Measurements from ENCODE around the gene MAML3. TPM values are rescaled to one million over a fixed set of nuclear protein-coding genes. Genes with fewer than 3 reads are reported as not detected.

Gene MAML3
- total RNA-seq, 2 experiments from 2014 or later: 2.0 to 2.4 TPM

DNA sequence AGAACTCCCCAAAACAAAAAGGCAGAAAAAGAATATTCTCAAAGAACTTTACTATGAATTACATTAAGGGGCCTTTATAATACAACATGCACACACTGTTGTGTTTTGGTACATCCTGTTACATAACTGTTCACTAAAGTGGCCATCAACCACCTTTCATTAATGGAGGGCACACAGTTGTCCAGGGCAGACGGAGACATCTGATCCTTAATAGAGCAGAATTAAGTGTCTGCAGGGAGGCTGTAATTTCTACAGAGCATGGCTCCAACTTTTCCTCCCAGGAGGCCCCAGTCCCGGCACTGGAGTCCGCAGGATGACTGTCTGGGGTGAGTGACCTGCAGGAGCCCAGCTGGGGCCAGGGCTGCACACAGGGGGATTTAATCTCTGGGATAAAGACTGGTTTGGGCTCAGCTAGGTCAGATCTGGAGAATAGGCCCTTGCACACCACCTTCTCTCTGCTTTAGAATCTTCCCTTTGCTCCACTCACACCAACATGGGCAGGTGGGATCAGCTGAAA lies 233.4 kb downstream of the MAML3 start:
- Mint-ChIP-seq H3K27ac (no peak overlapping the region), H3K4me1 (ENCODE audit: low read depth) (no peaks in the 10 kb centered on the region), H3K27me3 (no peaks in the 10 kb centered on the region), H3K4me3 (no peak overlapping the region), H3K9me3 (no peaks in the 10 kb centered on the region), H3K36me3 (ENCODE audit: low read depth) (no peaks in the 10 kb centered on the region)
- ChIA-PET POLR2A (no interaction called here), CTCF (no interaction called here)
- ATAC-seq (no peak), DNase-seq (no peak)
- TF ChIP-seq, protein P1, sequence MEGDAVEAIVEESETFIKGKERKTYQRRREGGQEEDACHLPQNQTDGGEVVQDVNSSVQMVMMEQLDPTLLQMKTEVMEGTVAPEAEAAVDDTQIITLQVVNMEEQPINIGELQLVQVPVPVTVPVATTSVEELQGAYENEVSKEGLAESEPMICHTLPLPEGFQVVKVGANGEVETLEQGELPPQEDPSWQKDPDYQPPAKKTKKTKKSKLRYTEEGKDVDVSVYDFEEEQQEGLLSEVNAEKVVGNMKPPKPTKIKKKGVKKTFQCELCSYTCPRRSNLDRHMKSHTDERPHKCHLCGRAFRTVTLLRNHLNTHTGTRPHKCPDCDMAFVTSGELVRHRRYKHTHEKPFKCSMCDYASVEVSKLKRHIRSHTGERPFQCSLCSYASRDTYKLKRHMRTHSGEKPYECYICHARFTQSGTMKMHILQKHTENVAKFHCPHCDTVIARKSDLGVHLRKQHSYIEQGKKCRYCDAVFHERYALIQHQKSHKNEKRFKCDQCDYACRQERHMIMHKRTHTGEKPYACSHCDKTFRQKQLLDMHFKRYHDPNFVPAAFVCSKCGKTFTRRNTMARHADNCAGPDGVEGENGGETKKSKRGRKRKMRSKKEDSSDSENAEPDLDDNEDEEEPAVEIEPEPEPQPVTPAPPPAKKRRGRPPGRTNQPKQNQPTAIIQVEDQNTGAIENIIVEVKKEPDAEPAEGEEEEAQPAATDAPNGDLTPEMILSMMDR (IDR thresholded peaks at IDR 0.05): no peak
- intact Hi-C loops (cut with micrococcal nuclease): no loop called here

DNA sequence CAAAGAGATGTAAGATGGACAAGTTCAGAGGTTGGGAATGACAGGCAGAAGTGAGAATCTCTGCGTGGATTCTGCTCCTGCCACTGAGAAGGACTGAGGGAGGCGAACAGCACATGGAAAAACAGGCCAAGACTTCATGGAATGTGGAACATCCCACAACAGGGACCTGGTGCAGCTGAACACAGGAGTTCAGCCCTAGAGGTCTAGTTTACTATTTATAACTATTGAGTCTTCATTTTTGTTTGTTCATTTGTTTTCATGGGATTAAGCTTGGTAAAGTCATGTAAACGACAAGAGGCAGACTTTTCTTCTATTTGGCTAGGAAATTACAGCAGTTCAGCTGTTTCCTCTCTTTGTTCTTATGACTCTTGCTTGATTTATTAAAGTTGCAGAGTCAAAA lies 234.5 kb downstream of the MAML3 start:
- POLR2A ChIA-PET: no interaction called here
- Mint-ChIP-seq H3K36me3 (ENCODE audit: low read depth) (no peaks in the 10 kb centered on the region), H3K27ac (no peak overlapping the region), H3K4me1 (ENCODE audit: low read depth) (no peaks in the 10 kb centered on the region), H3K9me3 (no peaks in the 10 kb centered on the region), H3K4me3 (no peak overlapping the region), H3K27me3 (no peaks in the 10 kb centered on the region)
- CTCF ChIA-PET: interaction anchor here (1.1 kb wide), 1 partner anchor 130 kb away, joined by 3 read pairs; no protein-coding TSS in a partner anchor
- DNase-seq: no peak
- ATAC-seq: no peak
- TF ChIP-seq, protein P1 (IDR thresholded peaks at IDR 0.05): no peak
- intact Hi-C loops (cut with micrococcal nuclease): no loop called here

DNA sequence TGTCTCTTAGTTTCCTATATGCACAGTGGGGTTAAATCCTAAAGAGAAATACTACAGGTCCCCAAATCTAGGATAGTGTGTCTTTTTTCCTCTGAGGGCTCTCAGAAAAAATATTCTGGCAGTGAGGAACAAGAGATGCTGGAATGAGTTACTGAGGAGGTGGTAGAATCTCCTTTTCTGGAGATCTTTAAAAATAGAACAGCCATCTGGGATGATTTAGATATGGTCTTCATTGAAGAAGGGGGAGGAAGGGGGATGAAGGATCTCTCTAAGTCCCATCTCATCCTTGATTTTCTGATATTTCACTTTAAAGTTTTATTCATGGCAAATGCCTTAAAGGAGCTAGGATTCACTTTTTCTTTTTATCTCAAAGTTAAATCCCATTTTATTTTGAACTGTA lies 235.0 kb downstream of the MAML3 start:
- H3K4me1 Mint-ChIP-seq (ENCODE audit: low read depth): no peaks in the 10 kb centered on the region
- ATAC-seq (no peak), DNase-seq (no peak)
- H3K9me3 Mint-ChIP-seq: no peaks in the 10 kb centered on the region
- intact Hi-C loops (cut with micrococcal nuclease): no loop called here
- no peaks in the 10 kb centered on the region for H3K36me3 Mint-ChIP-seq (ENCODE audit: low read depth)
- CTCF ChIA-PET: interaction anchor here (1.1 kb wide), 1 partner anchor 131 kb away, joined by 3 read pairs; no protein-coding TSS in a partner anchor
- POLR2A ChIA-PET: no interaction called here
- no peak overlapping the region for H3K27ac Mint-ChIP-seq
- H3K27me3 Mint-ChIP-seq: no peaks in the 10 kb centered on the region
- TF ChIP-seq, protein P1 (IDR thresholded peaks at IDR 0.05): no peak
- H3K4me3 Mint-ChIP-seq: no peak overlapping the region

DNA sequence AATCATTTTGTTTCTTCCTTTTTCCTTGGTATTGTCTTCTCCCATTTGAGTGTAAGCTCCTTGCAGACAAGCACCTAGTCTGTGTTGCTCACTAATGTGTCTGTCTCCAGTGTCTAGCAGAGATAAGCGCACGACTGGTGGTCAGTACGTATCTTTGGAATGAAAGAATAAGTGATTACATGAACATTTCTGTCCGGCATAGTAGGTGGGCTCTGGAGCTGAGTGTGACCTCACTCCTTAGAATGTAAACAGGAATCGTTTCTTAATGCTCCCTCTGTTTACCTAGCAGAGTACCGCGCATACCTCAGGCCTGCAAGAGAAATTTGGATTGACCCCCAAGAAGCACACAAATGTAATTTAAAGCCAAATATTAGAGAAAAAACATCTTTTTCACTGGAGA lies 235.4 kb downstream of the MAML3 start:
- no peaks in the 10 kb centered on the region for H3K9me3 Mint-ChIP-seq
- ATAC-seq (no peak), DNase-seq (no peak)
- ChIA-PET CTCF (interaction anchor here (0.6 to 1.1 kb wide), 2 partner anchors 131 to 646 kb away, joined by 3 read pairs; no protein-coding TSS in a partner anchor), POLR2A (no interaction called here)
- H3K27me3 Mint-ChIP-seq: no peaks in the 10 kb centered on the region
- H3K27ac Mint-ChIP-seq: no peak overlapping the region
- H3K4me1 Mint-ChIP-seq (ENCODE audit: low read depth): no peaks in the 10 kb centered on the region
- no peaks in the 10 kb centered on the region for H3K36me3 Mint-ChIP-seq (ENCODE audit: low read depth)
- no peak overlapping the region for H3K4me3 Mint-ChIP-seq
- intact Hi-C loops (cut with micrococcal nuclease): no loop called here
- TF ChIP-seq, protein P1 (IDR thresholded peaks at IDR 0.05): no peak

DNA sequence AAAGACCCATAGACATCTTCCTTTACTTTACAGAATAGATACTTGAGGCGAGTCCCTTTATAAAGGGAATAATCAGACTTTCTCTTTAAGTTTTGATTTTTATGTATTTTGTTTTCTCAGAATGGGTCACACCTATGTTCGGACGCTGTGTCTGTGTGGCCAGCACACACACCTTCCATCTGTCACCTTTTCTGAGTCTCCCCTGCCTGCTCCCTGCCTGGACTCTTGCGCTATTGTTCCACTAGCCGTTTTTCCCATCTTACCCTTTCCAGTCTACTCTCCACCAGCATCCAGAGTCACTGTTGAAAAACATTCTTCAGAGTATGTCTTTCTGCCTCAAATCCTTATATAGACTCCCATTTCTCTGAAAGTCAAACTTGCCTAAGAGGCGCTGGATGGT lies 236.1 kb downstream of the MAML3 start:
- POLR2A ChIA-PET: no interaction called here

More for the DNA sequence above, 236.1 kb downstream of the MAML3 start:
- Mint-ChIP-seq H3K27me3 (no peaks in the 10 kb centered on the region), H3K4me3 (no peak overlapping the region), H3K27ac (no peak overlapping the region), H3K9me3 (no peaks in the 10 kb centered on the region), H3K36me3 (ENCODE audit: low read depth) (no peaks in the 10 kb centered on the region), H3K4me1 (ENCODE audit: low read depth) (no peaks in the 10 kb centered on the region)
- ATAC-seq (no peak), DNase-seq (no peak)
- TF ChIP-seq, protein P1 (IDR thresholded peaks at IDR 0.05): no peak
- CTCF ChIA-PET: interaction anchor here (0.6 to 1.2 kb wide), 2 partner anchors 11 to 646 kb away, joined by 3 read pairs; no protein-coding TSS in a partner anchor
- intact Hi-C loops (cut with micrococcal nuclease): no loop called here

Data from activated CD8-positive, alpha-beta T cell treated with anti-CD3 and anti-CD28 coated beads for 36 hours (primary cell).